GM19238 (cell line): ENCODE data around the gene LTBP3.
"Not testable (repeated sequence)": the region's sequence is repeated elsewhere in the genome, so short reads cannot be mapped to it uniquely, and the experiment has no call there.

Experiments
- DNase-seq: peaks from one replicate; pipeline ENCODE4 v3.0.0; 2011; ENCODE audit warnings: low spot score; ENCODE audit not compliant: insufficient read length

Gene LTBP3

DNA sequence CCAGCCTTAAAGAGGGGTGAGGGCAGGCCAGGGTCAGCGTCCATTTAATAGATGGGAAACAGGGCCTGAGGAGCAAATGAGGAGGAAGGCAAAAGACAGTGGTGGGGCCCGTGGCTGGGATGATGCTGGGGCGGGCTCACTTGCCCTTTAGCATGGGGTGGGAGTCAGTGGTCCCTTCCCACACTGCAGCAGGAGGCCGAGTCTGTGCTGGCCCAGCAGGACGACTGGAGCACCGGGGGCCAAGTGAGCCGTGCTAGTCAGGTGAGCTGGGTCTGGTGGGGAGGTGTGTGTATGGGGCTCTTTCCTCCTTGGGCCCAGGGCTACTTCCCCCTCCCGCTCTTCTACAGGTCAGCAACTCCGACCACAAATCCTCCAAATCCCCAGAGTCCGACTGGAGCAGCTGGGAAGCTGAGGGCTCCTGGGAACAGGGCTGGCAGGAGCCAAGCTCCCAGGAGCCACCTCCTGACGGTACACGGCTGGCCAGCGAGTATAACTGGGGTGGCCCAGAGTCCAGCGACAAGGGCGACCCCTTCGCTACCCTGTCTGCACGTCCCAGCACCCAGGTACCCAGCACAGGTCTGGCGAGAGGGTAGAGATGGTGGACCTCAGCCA is 20.4 kb downstream of the LTBP3 start:
- no peak for DNase-seq

DNA sequence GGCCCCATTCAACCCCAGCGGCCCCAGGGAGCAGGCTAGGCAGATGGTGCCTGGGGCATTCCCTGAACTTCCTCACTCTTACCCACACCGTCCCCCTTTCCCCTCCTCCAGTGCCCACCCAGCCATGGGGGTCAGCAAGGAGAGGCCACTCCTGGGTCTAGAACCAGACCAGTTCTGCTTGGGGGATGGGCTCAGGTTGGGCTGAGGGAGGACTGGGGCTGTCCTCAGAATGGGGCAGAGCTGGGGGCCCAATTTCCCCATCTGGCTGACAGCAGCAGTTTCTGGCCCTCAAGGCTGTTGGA is 20.9 kb downstream of the LTBP3 start:
- no peak for DNase-seq

DNA sequence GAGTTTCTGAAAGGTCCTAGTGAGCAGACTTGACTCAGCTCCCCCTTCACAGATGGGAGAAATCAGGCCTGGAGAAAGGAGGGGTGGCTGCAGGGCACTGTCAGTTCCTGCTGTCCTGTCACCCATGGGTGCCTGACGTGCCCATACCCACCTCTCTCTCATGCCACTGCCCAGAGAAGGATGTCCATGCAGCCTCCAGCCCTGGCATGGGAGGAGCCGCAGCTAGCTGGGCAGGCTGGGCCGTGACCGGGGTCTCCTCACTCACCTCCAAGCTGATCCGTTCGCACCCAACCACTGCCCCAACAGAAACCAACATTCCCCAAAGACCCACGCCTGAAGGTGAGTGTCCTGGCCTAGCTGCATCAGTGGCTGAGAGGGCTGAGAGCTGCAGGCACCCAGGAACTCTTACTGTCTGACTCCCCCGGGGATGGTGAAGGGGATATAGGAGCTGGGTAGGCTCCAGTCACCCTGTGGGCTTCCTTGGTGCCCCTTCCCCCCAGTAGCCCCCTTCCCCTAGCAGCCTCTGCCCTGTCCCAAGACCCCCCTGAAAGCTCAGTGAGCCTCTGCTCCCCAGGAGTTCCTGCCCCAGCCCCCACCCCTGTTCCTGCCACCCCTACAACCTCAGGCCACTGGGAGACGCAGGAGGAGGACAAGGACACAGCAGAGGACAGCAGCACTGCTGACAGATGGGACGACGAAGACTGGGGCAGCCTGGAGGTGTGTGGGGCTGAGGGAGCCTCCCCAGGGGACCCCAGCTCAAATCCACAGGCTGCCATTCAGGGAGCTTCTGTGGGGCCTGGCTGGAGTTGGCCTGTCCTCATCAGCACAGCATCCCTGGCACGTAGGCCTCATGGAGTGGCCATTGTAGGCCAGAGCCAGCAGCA is 21.5 kb downstream of the LTBP3 start:
- no peak for DNase-seq

DNA sequence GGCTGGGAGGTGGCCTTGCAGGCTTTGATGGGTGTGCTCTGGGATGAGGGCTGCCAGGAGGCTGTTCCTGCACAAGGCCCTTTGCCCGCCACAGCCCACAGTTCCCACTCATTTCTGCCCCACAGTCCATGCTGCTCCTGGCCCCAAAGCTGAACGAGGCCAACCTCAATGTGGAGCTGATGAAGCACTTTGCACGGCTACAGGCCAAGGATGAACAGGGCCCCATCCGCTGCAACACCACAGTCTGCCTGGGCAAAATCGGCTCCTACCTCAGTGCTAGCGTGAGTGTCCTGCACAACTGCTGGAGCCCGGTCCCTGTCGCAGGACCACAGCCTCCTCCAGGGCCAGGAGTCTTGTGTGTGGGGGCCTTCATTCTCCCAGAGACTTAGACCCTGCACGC is 23.1 kb downstream of the LTBP3 start:
- no peak for DNase-seq

DNA sequence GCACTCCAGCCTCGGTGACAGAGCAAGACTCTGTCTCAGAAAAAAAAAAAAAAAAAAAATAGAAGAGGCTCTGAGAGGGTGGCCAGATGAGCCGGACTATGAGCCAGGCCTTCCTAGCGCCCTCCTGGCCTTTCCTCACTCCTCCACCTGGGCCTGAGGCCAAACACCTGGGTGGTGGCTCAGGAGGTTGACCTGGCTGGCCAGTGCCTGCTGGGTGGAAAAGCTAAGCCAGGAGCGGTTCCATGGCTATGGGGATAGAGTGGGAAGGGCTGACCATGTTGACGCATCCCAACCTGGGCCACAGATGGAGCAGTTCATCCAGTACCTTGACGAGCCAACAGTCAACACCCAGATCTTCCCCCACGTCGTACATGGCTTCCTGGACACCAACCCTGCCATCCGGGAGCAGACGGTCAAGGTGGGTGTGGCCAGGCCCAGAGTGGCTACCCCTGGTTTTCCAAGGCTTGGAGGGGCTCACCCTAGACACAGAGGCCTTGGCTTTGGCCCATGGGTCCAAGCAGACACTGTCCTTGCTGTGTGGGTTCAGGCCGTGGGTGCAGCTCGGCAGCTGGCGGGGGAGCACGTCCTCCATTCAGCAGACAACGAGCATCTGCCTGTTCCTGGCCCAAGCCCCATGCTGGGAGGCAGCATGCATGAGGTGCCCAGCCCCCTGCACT is 25.6 kb downstream of the LTBP3 start:
- DNase-seq = no peak

DNA sequence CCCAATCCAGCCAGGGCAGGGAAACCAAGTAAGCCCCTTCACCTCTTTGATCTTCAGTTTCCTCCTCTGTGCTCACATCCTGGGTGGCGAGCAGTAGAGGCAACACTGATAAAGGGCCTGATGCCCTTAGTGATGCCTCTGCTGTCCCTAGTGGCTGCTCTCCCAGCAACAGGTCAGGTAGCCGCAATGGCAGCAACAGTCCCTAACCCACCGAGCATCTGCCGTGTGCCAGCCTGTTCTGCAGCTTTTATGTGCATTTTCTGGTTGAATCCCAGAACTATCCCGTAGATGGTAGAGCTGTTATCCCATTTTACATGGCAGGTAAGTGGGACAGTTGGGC is 28.0 kb downstream of the LTBP3 start:
- DNase-seq = no peak

DNA sequence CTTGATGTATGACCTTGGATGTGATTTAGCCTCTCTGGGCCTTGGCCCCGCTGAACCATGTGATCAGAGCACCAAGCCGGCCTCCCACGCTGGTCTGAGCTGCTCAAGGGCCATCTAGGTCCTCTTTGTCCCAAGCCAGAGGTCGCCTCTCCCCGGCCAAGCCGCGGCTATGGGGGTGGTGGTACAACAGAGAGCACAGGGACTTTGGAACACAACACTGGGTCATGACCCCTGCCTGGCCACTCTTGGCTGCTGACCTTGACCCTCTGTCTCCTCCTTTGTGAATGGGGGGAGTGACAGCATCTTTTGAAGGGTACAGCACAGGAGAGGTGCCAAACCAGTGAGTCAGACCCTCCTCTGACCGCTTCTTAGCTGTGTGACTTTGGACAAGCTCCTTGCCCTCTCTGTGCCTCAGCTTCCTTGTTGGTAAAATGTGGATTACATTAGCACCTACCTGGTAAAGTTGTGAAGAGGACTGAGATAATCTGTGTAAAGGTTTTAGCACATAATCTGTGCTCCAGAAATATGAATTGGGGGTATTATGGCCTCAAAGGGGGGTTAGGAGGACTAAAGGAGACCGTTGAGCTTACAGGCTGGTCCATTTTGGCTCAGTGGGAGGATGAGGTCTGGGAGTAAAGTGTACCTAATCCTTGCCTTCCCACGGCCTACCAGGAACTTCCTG is 28.5 kb downstream of the LTBP3 start:
- DNase-seq = no peak

DNA sequence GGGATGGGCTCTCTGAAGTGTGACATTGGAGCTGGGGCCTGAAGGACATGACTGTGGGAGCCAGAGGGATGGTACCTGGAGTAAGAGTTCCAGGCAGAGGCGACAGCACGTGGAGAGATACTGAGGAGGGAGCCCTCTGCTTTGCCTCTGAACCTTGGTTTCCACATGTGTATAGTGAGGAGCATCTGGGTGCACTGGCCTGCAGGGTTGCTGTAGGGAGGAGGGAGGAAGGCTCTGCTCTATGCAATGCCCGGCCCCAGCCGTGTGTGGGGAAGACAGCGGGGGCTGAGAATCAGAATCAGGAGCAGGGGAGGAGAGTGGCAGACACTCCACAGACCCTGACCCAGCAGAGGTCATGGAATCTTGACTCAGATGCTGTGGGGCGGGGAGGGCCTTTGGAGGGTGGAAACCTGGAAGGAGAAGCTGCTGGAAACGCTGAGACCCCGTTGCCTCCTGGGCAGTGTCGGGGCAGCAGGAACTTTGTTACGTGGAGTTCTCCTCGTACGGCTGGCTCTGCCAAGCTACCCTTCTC is 29.3 kb downstream of the LTBP3 start:
- DNase-seq = no peak

DNA sequence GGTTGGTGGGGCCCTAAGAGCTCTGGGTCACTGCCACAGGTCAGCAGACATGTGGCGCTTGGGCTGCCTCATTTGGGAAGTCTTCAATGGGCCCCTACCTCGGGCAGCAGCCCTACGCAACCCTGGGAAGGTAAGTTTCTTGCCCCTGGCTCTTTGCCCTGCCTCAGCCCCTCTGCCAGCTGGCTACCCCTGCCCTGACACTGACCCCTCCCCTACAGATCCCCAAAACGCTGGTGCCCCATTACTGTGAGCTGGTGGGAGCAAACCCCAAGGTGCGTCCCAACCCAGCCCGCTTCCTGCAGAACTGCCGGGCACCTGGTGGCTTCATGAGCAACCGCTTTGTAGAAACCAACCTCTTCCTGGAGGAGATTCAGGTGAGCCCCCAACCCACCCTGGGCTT is 31.4 kb downstream of the LTBP3 start:
- no peak for DNase-seq

DNA sequence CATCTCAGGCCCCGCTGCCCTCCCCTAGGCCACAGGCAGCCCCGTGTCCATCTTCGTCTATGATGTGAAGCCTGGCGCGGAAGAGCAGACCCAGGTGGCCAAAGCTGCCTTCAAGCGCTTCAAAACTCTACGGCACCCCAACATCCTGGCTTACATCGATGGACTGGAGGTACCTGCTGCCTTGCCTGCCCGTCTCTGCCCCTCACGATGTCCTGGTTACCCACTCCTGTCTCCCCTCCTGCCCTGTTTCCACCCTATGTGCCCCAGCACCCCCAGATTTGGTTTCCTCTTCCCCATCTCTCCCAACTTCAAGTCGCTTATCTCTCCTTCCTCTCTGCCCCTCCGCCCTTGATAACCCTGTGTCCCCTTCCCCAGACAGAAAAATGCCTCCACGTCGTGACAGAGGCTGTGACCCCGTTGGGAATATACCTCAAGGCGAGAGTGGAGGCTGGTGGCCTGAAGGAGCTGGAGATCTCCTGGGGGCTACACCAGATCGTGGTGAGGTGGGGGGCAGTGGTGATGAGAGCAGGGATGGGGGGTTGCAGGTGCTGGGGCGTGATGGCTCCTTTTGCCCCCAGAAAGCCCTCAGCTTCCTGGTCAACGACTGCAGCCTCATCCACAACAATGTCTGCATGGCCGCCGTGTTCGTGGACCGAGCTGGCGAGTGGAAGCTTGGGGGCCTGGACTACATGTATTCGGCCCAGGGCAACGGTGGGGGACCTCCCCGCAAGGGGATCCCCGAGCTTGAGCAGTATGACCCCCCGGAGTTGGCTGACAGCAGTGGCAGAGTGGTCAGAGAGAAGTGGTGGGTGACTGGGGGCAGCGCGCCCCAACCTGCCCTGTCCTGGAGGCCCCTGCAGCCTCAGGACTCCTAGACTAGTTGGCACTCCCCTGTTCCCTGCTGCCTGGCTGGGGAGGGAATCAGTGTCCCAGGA is 32.3 kb downstream of the LTBP3 start:
- no peak for DNase-seq

DNA sequence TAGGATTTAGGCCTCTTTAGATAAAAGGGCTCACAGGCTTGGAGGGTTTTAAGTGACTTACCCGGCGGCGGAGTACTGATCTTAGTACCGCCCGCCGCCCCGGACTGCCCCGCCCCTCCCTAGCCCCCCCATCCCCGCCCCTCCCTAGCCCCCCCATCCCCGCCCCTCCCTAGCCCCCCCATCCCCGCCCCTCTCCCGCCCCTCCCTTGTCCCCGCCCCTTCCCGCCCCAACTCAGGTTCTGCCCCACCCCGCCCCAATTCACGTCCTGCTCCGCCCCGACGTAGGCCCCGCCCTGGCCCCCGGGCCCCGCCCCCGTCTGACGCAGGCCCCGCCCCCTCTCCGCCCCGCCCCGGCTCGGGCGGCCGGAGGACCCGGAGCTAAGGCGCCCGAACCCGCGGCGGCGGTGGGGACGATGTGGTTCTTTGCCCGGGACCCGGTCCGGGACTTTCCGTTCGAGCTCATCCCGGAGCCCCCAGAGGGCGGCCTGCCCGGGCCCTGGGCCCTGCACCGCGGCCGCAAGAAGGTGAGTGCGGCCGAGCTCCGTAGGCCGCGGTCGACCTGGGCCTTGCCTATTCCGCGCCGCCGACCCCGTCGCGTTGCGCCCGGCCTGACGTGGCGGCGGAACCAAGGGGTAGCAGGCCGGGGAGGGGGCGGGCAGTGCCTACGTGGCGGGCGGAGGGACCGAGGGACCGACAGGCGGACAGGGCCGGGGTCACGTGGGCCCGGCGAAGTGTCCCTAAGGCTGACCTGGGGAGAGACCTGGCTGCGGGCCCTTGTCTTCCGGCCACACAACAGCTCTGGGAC is 33.2 kb downstream of the LTBP3 start, which contains the start of gene SCYL1:
SCYL1 (plus strand) TSS at position 343 of the 805 bp plus-strand sequence; CDS start at position 414, 71 bp downstream.
- DNase-seq = peak; percentile 76

DNA sequence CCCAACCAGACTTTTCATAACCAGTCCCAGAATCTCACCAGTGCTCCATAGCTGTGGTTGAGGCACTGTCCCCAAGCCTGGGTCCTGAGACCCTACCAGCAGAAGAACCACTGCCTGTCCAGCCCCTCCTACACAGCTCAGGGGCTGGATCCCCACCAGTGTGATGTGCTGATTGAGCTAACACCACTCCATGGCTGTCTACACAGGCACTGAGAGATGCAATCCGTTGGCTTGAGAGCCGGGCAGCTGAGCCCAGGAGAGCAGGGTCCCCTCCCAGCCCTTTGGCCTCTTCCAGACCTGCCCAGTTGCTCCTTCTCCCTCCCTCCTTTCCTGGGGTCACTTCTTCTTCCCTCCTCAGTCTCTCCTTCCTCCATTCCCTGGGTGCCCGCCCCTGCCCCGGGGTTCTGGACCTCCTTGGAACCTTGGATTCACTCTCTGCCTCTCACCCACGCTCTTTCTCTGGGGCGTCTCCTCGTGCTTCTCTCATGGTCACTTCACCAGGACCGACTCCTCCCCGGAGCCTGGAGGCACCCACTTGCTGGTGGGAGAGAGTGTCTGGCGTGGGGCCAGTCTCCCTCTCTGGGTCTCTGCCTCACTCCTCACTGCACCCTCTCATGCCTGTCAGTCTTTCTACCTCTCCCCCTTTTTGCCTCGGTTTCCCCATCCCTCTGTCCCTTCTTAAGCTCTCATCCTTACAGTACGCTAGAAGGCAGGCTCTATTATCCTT is 34.0 kb downstream of the LTBP3 start:
- no peak for DNase-seq

DNA sequence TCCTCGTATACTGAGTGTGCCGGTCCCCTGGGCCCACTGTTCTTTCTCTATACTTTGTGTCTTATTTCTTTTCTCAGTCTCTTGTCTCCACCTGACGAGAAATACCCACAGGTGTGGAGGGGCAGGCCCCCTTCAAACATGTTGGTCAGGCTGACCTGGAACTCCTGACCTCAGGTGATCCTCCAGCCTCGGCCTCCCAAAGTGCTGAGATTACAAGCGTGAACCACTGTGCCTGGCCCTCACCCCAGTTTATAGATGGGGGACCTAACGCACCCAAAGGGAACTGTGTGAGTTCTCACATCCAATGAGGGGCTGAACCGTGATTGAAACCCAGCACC is 34.6 kb downstream of the LTBP3 start:
- not testable (repeated sequence) for DNase-seq

DNA sequence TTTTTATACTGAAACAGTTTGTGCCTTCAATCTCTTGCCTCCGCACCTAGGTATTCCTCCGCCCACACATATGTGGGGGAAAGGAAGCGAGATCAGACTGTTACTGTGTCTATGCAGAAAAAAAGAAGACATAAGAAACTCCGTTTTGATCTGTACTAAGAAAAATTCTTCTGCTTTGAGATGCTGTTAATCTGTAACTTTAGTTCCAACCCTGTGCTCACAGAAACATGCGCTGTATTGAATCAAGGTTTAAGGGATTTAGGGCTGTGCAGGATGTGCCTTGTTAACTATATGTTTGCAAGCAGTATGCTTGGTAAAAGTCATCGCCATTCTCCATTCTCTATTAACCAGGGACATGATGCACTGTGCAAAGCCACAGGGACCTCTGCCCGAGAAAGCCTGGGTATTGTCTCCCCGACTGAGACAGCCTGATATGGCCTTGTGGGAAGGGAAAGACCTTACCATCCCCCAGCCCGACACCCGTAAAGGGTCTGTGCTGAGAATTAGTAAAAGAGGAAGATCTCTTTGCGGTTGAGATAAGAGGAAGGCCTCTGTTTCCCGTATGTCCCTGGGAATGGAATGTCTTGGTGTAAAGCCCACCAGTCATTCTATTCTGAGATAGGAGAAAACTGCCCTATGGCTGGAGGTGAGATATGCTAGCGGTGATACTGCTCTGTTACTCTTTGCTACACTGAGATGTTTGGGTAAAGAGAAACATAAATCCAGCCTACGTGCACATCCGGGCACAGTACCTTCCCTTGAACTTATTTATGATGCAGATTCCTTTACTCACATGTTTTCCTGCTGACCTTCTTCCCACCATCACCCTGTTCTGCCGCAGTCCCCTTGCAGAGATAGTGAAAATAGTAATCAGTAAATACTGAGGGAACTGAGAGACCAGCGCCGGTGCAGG is 35.2 kb downstream of the LTBP3 start:
- not testable (repeated sequence) for DNase-seq

DNA sequence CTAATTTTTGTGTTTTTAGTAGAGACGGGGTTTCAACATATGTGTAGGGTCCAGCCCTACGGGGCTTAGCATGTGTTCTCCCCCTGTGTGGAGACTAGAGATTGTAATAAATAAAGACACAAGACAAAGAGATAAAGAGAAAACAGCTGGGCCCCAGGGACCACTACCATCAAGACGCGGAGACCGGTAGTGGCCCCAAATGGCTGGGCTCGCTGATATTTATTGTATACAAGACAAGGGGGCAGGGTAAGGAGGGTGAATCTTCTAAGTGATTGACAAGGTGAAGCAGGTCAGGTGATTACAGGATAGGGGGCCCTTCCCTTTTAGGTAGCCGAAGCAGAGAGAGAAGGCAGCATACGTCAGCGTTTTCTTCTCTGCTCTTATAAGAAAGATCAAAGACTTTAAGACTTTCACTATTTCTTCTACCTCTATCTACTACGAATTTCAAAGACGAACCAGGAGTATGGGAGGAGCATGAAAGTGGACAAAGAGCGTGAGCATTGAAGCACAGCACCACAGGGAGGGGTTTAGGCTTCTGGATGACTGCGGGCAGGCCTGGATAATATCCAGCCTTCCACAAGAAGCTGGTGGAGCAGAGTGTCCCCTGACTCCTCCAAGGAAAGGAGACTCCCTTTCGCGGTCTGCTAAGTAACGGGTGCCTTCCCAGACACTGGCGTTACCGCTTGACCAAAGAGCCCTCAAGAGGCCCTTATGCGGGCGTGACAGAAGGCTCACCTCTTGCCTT is 36.2 kb downstream of the LTBP3 start:
- DNase-seq = not testable (repeated sequence)

DNA sequence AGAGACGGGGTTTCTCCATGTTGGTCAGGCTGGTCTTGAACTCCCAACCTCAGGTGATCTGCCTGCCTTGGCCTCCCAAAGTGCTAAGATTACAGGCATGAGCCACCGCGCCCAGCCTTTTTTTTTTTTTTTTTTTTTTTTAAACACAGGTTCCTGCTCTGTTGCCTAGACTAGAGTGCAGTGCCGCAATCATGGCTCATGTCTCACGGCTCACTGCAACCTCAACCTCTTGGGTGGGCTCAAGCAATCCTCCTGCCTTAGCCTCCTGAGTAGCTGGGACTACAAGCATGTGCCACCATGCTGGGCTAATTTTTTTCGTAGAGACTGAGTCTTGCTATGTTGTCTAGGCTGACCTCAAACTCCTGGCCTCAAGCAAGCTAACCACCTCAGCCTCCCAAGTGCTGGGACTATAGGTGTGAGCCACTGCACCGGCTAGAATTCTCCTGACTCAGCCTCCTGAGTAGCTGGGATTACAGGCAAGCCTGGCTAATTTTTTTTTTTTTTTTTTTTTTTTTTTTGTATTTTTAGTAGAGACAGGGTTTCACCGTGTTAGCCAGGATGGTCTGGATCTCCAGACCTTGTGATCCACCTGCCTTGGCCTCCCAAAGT is 39.1 kb downstream of the LTBP3 start:
- not testable (repeated sequence) for DNase-seq
